Vagina (tissue), 2 donors: ENCODE measurements around the gene MGME1. TPM values are rescaled to one million over a fixed set of nuclear protein-coding genes. Genes with fewer than 3 reads are reported as not detected.
A peak's percentile ranks its signal among the peaks of the same experiment; 100 is the strongest.
"Not testable (repeated sequence)": the region's sequence is repeated elsewhere in the genome, so short reads cannot be mapped to it uniquely, and the experiment has no call there.

ENCODE experiments used
- DNase-seq, 2 donors: peaks; one replicate each; pipeline ENCODE4 v3.0.0-alpha.2; 2017; ENCODE audit errors: extremely low spot score in 2 of 2
- H3K27ac ChIP-seq: fragments of 200-600 bp; sonication (generic); one replicate; pipeline ENCODE4 v1.5.1; 2019
- H3K27me3 ChIP-seq: fragments of 200-600 bp; sonication (generic); one replicate; pipeline ENCODE4 v1.5.1; 2019
- H3K36me3 ChIP-seq, 2 donors: fragments of 200-600 bp; sonication (generic); one replicate each; pipeline ENCODE4 v1.5.1; 2017 to 2019
- H3K4me1 ChIP-seq: fragments of 200-600 bp; sonication (generic); one replicate; pipeline ENCODE4 v1.5.1; 2019
- H3K4me3 ChIP-seq, 2 donors: fragments of 200-600 bp; sonication (generic); 1 replicate in 1 of 2; 2 replicates in 1 of 2; pipeline ENCODE4 v1.5.1; 2016 to 2019
- H3K9me3 ChIP-seq: fragments of 200-600 bp; sonication (generic); one replicate; pipeline ENCODE4 v1.5.1; 2019
- CTCF ChIP-seq, 3 experiments: fragments of 450-650 bp in 2 of 3; fragments of 200-600 bp in 1 of 3; sonication (generic) in 1 of 3; IDR thresholded peaks; one replicate each; pipeline ENCODE4 v1.5.1; 2017 to 2019; ENCODE audit warnings: antibody characterized with exemption in 3 of 3, mild to moderate bottlenecking in 2 of 3, moderate library complexity in 2 of 3
- POLR2A ChIP-seq, 2 donors: fragments of 450-650 bp; IDR thresholded peaks; one replicate each; pipeline ENCODE4 v1.6.1; 2017; ENCODE audit warnings: antibody characterized with exemption in 2 of 2, mild to moderate bottlenecking in 2 of 2, moderate library complexity in 2 of 2
- POLR2AphosphoS5 ChIP-seq, 2 donors: sonication (generic); formaldehyde crosslinking; IDR thresholded peaks; one replicate each; pipeline ENCODE4 v1.9.0; 2017; ENCODE audit warnings: antibody characterized with exemption in 2 of 2, mild to moderate bottlenecking in 2 of 2, low read depth in 1 of 2; ENCODE audit not compliant: insufficient read depth in 1 of 2
- intact Hi-C: fragments of 100-400 bp; cut with DNase I; formaldehyde crosslinking; loops from one replicate; pipeline ENCODE4 v1.15.1; 2023
- total RNA-seq: library from RNA; depleted of rRNA; stranded (reverse); fragments of >200 nt; gene quantifications from one replicate; pipeline ENCODE4 v1.2.3, GENCODE V29; 2016

The MGME1 gene
- total RNA-seq, 1 donor from 2014 or later = 8.6 TPM

GRCh38 chr20:17955302-17955701 lies 13.5 kb upstream of the MGME1 start:
- H3K36me3 ChIP-seq = peaks cover 0 to 46% of the 10 kb centered on the region in 2 donors

GRCh38 chr20:17956099-17956685 lies 12.6 kb upstream of the MGME1 start:
- peaks cover 0 to 37% of the 10 kb centered on the region in 2 donors for H3K36me3 ChIP-seq
- H3K27ac ChIP-seq = no peak overlapping the region
- peaks cover 42% of the 10 kb centered on the region for H3K4me1 ChIP-seq
- no peak for DNase-seq
- no peaks in the 10 kb centered on the region for H3K27me3 ChIP-seq
- no peak for TF ChIP-seq POLR2AphosphoS5 (IDR thresholded peaks at IDR 0.05; ENCODE audit: insufficient read depth in 1 of 2, low read depth in 1 of 2)
- TF ChIP-seq CTCF (IDR thresholded peaks at IDR 0.05) = no peak
- no peak for TF ChIP-seq POLR2A (IDR thresholded peaks at IDR 0.05)
- no peak overlapping the region for H3K4me3 ChIP-seq
- H3K9me3 ChIP-seq = no peaks in the 10 kb centered on the region
- intact Hi-C loops = no loop called here

More at GRCh38 chr20:17955302-17955701, 13.5 kb upstream of the MGME1 start:
- peaks cover 34% of the 10 kb centered on the region for H3K4me1 ChIP-seq
- H3K27ac ChIP-seq = no peak overlapping the region
- TF ChIP-seq POLR2AphosphoS5 (IDR thresholded peaks at IDR 0.05; ENCODE audit: insufficient read depth in 1 of 2, low read depth in 1 of 2) (no peak), POLR2A (IDR thresholded peaks at IDR 0.05) (no peak), CTCF (IDR thresholded peaks at IDR 0.05) (no peak)
- no peaks in the 10 kb centered on the region for H3K9me3 ChIP-seq
- no peak for DNase-seq
- intact Hi-C loops = no loop called here
- no peak overlapping the region for H3K4me3 ChIP-seq
- no peaks in the 10 kb centered on the region for H3K27me3 ChIP-seq

GRCh38 chr20:17957505-17958363 lies 11.1 kb upstream of the MGME1 start:
- no peak overlapping the region for H3K4me3 ChIP-seq
- peaks cover 0 to 25% of the 10 kb centered on the region in 2 donors for H3K36me3 ChIP-seq
- intact Hi-C loops = no loop called here
- TF ChIP-seq CTCF (IDR thresholded peaks at IDR 0.05) (no peak), POLR2A (IDR thresholded peaks at IDR 0.05) (no peak), POLR2AphosphoS5 (IDR thresholded peaks at IDR 0.05; ENCODE audit: insufficient read depth in 1 of 2, low read depth in 1 of 2) (no peak)
- DNase-seq = no peak
- no peak overlapping the region for H3K27ac ChIP-seq
- no peaks in the 10 kb centered on the region for H3K9me3 ChIP-seq
- H3K27me3 ChIP-seq = no peaks in the 10 kb centered on the region
- peaks cover 58% of the 10 kb centered on the region for H3K4me1 ChIP-seq

GRCh38 chr20:17958373-17959256 lies 10.2 kb upstream of the MGME1 start:
- peak overlapping the region; percentile 53 for H3K27ac ChIP-seq
- no peaks in the 10 kb centered on the region for H3K27me3 ChIP-seq
- no peak for DNase-seq
- peaks cover 0 to 16% of the 10 kb centered on the region in 2 donors for H3K36me3 ChIP-seq
- H3K4me1 ChIP-seq = peaks cover 67% of the 10 kb centered on the region
- H3K4me3 ChIP-seq = no peak overlapping the region
- TF ChIP-seq POLR2A (IDR thresholded peaks at IDR 0.05) (no peak), POLR2AphosphoS5 (IDR thresholded peaks at IDR 0.05; ENCODE audit: insufficient read depth in 1 of 2, low read depth in 1 of 2) (peak in 1 of 2 donors; percentile 22)
- H3K9me3 ChIP-seq = no peaks in the 10 kb centered on the region
- intact Hi-C loops = no loop called here

- H3K9me3 ChIP-seq = no peaks in the 10 kb centered on the region
- H3K36me3 ChIP-seq = peaks cover 0 to 10% of the 10 kb centered on the region in 2 donors
- peaks cover 68% of the 10 kb centered on the region for H3K4me1 ChIP-seq
- intact Hi-C loops = no loop called here
- H3K4me3 ChIP-seq = no peak overlapping the region
- peak overlapping the region; percentile 53 for H3K27ac ChIP-seq
- H3K27me3 ChIP-seq = no peaks in the 10 kb centered on the region
- DNase-seq = no peak
- TF ChIP-seq POLR2A (IDR thresholded peaks at IDR 0.05) = no peak
- no peak for TF ChIP-seq POLR2AphosphoS5 (IDR thresholded peaks at IDR 0.05; ENCODE audit: insufficient read depth in 1 of 2, low read depth in 1 of 2)
- no peak for TF ChIP-seq CTCF (IDR thresholded peaks at IDR 0.05)
These were observed 9.6 kb upstream of the MGME1 start for GRCh38 chr20:17959257-17959627.

- peak overlapping the region; percentile 53 for H3K27ac ChIP-seq
- not testable (repeated sequence) for H3K4me3 ChIP-seq
These were observed 8.4 kb upstream of the MGME1 start for GRCh38 chr20:17960400-17960885.

More at GRCh38 chr20:17960400-17960885, 8.4 kb upstream of the MGME1 start:
- peaks cover 80% of the 10 kb centered on the region for H3K4me1 ChIP-seq
- intact Hi-C loops, H3K36me3 ChIP-seq, DNase-seq, H3K27me3 ChIP-seq, H3K9me3 ChIP-seq: not testable (repeated sequence)
